Measurements from ENCODE around the gene SENP3.
A peak's percentile ranks its signal among the peaks of the same experiment; 100 is the strongest.
"Not testable (repeated sequence)": the region's sequence is repeated elsewhere in the genome, so short reads cannot be mapped to it uniquely, and the experiment has no call there.

The SENP3 gene

DNA sequence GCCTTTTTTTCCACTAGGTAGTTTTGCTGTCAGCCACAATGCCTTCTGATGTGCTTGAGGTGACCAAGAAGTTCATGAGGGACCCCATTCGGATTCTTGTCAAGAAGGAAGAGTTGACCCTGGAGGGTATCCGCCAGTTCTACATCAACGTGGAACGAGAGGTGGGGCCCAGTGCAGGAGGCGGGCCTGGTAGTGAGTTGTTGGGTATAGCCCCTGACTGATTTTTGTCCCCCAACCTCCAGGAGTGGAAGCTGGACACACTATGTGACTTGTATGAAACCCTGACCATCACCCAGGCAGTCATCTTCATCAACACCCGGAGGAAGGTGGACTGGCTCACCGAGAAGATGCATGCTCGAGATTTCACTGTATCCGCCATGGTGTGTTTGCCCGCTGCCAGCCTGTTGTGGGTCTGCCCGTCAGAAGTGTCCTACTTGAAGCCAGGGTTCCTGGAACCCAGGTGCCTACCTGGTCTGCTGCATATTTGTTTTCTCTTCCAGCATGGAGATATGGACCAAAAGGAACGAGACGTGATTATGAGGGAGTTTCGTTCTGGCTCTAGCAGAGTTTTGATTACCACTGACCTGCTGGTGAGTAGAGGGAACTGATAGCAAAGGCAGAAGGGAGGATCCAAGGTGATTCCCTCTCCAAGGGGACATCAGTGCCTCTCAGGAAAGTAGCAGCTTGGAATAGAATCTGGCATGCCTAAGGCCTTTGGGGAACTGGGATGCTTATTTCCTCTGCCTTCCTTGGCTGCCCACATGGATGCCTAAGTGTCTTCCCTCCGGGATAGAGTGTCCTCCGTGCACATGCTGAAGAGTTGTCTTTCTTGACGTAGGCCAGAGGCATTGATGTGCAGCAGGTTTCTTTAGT, 15.8 kb downstream of the SENP3 start:
- no peak for DNase-seq

DNA sequence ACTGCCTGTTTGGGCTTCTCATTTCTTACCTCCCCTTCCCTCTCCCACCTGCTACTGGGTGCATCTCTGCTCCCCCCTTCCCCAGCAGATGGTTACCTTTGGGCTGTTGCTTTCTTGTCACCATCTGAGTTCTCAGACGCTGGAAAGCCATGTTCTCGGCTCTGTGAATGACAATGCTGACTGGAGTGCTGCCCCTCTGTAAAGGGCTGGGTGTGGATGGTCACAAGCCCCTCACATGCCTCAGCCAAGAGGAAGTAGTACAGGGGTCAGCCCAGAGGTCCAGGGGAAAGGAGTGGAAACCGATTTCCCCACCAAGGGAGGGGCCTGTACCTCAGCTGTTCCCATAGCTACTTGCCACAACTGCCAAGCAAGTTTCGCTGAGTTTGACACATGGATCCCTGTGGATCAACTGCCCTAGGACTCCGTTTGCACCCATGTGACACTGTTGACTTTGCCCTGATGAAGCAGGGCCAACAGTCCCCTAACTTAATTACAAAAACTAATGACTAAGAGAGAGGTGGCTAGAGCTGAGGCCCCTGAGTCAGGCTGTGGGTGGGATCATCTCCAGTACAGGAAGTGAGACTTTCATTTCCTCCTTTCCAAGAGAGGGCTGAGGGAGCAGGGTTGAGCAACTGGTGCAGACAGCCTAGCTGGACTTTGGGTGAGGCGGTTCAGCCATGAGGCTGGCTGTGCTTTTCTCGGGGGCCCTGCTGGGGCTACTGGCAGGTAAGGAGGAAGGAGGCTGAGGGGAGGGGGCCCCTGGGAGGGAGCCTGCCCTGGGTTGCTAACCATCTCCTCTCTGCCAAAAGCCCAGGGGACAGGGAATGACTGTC, 17.5 kb downstream of the SENP3 start, which contains the start of gene CD68:
TSS of gene CD68 (plus strand) at position 638 of the 833 bp plus-strand sequence. CDS start at position 678, 40 bp downstream.
- peak; percentile 96 for DNase-seq

DNA sequence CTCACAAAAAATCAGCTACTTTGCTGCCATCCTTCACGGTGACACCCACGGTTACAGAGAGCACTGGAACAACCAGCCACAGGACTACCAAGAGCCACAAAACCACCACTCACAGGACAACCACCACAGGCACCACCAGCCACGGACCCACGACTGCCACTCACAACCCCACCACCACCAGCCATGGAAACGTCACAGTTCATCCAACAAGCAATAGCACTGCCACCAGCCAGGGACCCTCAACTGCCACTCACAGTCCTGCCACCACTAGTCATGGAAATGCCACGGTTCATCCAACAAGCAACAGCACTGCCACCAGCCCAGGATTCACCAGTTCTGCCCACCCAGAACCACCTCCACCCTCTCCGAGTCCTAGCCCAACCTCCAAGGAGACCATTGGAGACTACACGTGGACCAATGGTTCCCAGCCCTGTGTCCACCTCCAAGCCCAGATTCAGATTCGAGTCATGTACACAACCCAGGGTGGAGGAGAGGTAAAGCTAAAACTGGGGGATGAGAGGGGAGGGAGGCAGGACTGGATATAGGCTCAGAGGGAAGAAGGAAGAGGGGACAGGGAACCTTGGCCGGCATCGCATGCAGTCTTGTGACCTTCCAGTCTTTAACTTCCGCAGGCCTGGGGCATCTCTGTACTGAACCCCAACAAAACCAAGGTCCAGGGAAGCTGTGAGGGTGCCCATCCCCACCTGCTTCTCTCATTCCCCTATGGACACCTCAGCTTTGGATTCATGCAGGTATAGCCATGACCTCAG, 18.3 kb downstream of the SENP3 start:
- DNase-seq, result no peak

DNA sequence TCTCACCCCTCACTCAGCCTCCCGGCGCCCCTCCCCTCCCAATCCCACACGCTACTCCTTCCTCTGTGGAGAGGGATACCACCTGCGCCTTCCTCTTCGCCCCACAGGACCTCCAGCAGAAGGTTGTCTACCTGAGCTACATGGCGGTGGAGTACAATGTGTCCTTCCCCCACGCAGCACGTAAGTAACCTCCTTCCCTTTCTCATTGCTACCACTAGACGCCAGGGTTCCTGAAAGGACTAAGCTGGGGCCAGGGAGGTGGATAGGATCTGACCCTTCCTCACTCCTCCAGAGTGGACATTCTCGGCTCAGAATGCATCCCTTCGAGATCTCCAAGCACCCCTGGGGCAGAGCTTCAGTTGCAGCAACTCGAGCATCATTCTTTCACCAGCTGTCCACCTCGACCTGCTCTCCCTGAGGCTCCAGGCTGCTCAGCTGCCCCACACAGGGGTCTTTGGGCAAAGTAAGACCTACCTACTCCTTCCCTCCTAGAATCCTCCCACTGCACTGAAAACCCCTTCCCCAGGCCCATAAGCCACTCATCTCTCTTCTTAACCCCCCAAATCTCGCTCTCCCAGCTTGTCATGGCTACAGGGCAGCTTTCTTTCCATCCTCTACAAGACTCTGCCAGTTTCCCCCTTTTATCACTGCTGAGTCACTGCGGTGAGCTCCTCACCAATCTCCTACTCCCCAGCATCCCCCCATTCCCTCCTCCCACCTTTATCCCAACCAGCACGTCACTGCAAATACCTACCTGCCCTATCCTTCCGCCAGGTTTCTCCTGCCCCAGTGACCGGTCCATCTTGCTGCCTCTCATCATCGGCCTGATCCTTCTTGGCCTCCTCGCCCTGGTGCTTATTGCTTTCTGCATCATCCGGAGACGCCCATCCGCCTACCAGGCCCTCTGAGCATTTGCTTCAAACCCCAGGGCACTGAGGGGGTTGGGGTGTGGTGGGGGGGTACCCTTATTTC, 19.2 kb downstream of the SENP3 start:
- DNase-seq, result no peak

DNA sequence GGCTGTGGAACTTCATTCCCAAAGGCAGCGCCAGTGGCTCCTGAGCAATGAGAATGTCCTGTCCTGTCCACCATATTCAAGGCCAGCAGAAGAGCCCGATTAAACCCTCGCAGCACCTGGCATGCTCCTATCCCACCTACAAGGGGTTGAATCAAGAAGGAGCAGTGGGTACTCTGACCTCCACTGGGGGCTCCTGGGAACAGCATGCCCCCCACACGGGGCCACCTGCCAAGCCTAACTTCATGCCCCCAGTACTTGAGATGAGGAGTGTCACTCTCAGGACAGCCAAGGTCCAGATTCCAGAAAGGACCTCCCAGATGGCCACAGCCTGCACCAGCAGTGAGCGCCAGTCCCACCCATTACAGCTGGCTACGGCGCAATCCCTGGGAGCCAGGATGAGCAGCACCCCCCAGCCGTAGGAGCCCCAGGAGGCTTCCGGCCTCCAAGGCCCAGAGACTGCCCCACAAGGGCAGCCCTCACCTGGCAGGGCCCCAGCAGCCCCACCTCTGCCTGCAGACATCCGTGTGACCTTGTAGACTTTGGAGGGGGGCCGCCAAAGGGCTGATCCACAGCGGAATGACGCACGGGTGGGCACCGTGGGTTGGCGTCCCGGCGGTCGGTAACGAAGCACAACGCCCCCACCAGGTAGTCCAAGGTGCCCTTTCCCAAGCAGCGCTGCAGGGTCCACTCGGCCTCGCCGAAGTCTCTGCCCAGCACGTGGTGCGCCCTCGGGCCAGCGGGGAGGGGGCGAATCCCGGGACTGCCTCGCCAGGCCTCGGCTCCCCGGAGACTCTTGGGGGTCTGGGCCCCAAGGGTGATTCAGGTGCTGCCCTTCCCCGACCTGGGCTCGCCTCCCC, 20.9 kb downstream of the SENP3 start:
- no peak for DNase-seq

DNA sequence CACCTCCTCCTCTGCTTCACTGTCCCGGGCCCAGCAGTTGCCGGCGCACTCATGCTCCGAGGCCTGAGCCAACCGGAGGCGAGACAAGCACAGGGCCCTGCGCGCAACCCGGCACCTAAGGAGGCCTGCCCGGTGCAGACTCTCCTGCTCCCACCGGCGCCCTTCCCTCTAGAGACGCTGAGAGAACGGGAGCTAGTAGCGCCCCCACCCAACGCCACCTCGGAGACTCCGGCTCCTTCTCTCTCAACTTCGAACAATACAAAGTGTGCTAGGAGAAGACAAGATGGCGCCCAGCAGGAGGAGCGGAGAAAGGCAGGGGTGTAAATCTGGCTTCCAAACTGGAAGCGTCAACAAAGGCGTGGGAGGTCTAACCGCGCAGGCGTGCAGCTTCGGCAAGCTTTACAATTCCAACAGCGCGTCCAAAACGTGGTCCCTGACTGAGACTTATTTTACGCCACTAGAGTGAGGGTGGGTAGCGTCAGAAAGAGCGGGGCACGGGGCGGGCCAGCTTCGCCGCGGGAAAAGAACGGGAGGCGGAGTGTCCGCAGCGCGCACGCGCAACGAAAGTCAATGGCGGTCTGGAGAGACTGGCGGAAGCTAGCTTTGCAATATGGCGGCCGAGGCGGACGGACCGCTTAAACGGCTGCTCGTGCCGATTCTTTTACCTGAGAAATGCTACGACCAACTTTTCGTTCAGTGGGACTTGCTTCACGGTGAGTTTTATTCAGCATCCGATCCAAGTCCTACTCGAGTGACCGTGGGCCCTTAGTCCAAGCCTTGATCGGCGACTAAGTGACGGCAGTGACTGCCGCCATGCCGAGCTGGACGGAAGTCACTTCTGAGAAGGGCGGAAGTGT, 21.8 kb downstream of the SENP3 start, which contains the start of gene MPDU1:
TSS of gene MPDU1 (plus strand) at position 600 of the 857 bp plus-strand sequence. CDS start at position 611, 11 bp downstream.
- DNase-seq, result peak; percentile 50

DNA sequence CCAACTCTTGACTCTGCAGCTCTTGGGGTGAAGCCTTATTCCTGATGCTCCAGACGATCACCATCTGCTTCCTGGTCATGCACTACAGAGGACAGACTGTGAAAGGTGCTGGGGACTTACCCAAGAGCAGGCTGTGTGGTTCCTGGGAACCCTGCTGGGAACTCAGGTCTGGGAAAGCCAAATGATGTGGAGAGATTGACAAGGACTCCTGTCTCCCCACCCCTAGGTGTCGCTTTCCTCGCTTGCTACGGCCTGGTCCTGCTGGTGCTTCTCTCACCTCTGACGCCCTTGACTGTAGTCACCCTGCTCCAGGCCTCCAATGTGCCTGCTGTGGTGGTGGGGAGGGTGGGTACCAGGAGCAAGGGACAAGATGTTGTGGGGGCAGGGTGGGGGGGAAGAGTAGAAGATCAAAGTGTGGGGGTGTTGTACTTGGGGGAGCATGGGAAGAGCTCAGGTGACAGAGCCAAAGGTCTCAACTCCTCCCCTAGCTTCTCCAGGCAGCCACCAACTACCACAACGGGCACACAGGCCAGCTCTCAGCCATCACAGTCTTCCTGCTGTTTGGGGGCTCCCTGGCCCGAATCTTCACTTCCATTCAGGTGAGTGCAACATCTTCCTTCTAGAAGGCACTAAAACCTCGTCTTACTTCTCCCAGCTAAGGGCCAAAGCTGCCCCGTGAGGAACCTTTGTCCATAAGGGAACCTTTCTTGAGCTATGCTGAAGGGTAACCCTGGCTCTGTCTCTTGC, 25.1 kb downstream of the SENP3 start:
- DNase-seq, result no peak

DNA sequence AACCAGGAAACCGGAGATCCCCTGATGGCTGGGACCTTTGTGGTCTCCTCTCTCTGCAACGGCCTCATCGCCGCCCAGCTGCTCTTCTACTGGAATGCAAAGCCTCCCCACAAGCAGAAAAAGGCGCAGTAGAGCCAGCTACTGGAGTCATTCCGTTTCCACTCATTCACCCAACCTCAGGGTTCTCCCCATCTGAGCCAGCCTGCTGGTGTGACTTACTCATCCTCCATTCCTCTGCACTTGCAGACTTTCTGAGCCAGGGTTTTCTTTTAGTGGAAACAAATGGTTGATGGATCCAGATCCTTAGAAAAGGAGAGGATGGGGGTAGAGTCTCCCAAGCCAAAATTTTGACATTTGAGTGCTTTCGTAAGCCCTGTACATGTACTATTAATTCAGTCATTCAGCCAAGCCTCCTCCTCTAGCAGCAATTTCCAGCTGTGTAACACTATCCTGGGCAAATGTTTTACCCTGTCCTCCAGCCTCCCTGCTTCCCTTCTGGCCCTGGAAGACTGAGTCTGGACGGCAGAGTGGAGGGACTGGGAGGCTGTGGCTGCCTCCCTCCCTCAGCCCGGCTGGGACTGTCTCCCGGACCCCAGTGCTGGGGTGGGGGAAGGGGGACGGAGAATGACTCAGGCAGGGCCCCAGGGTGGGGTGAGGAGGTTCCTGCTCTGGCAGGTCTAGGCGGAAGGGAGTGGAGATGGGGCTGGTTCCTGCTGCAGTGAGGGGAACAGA, 25.9 kb downstream of the SENP3 start:
- DNase-seq, result peak; percentile 51

DNA sequence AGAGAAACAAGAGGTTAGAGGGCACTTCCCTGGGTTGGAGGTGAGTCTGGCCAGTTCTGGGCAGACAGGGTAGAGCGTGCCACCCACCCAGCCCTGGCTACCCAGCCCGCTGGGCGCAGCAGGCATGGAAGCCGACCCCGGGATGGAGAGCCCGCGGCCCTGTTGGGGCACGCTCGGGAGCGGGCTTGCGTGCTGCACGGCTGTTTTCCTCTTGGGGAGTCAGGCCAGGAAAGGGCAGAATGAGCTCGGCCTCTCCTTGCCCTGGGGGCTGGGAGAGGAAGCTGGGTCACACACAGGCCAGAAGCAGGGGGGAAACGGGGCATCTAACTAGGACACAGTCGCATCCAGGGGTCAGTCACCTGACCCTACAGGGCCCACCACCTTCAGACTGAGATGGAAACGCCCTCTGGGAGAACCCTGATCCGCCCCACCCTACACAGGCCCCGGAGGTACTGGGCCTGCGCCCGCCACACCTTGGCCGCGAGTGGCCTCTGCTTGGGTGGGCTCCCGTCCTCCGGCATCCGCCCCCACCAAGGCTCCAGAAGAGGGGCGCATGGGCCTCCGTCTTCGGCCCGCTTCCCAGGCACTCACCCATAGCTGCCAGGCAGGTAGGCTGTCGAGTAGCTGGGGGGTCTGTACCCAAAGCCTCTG, 27.0 kb downstream of the SENP3 start:
- no peak for DNase-seq

DNA sequence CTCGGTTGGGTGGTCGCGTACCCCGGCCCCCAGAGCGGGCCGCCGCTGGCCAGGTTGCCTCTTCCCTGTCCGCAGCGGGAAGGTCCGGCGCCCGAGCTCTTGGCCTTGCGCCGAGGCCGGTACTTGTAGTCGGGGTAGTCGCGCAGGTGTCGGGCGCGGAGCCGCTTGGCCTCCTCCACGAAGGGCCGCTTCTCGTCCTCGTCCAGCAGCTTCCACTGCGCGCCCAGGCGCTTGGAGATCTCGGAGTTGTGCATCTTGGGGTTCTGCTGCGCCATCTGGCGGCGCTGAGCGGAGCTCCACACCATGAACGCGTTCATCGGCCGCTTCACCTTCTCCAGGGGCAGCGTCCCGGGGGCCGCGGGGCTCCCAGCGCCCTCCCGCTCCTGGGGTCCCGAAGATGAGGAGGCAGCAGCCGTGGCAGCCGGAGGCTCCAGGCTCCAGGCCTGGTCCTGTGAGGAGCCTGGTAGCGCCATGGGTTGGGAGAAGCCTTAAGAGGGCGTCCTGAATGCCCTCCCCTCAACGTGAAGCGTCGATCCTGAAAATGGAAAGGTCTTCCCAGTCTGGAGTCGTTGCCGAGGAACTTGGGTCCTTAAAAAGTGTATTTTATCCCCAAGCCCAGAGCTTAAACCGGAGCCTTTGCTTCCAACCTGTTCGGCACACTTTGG, 27.6 kb downstream of the SENP3 start:
- DNase-seq, result no peak

DNA sequence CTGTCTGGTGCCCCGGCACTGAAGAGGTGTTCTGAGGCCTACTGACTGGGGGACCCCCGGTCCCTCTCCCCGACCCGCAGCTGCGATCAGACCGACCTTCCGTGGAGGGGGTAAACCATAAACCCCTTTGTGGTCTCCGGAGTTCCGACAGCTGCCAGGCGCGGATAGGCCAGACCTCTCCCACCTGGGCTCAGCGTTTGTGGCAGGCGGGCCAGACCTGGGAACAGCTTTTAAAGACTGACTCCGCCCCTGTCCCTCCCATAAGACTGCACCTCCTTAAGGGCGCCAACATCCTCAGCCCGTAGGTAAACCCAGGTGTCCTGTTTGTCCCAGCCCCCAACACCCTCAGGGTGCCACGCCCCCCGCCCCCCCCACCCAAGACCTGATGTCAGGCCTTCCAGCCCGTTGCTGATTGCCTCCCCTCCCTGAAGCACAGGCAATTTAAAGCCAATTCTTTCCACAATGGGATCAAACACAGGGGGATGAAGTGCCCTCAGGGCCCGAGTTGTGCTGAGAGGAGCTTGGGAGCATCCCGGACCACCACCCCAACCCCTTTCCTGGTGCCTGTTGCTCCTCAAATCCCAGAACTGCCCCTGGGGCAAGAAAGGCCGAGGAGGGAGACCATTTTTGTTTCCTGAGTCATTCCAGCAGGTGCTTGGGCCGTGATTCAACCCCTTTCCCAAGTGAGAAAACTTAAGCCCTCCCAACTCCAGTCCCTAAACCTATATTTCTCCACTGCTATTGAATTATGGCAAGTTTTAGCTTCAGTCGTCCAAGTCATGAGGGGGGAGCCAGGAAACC, 28.4 kb downstream of the SENP3 start, which contains the start of gene SOX15:
TSS of gene SOX15 (minus strand) at position 204 of the 801 bp plus-strand sequence. CDS start 418 bp downstream, outside the sequence.
- DNase-seq, result no peak

DNA sequence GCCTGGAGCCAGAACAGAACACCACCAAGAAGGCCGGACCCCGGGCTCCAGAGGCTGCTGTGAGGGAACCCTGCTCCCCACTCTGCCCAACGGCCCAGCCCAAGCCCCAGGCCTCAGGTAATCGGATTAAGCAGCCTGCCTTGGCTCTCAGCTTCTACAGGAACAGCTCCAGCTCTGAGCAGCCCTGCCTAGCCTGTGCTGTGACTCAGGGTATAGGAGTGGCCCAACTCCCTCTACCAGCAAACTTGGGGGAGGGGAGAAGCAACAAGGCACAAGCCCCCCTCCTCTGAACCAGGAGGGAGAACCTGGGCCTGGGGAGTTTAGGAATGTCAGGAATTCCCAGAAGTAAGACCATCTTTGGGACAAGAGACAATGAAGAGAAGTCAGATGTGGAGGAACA, 29.0 kb downstream of the SENP3 start:
- DNase-seq, result no peak

DNA sequence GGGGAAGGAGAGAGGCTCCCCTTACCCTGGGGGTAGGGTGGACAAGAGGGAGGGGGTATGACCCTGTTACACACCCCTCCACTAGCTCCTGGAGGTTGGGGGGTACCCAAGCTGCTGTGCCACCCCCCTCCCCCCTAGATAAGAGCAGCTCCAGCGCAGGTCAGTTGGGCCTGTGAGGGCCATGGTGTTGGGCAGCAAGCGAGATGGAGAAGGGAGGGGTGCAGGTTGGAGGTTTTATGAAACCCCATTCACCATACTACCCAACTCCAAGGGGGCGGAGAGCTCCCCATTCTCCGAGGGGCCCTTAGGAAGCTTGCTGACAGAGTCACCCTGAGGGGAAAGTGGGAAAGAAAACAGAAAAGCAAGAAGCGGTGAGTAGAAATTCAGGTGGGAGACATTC, 29.9 kb downstream of the SENP3 start:
- no peak for DNase-seq

DNA sequence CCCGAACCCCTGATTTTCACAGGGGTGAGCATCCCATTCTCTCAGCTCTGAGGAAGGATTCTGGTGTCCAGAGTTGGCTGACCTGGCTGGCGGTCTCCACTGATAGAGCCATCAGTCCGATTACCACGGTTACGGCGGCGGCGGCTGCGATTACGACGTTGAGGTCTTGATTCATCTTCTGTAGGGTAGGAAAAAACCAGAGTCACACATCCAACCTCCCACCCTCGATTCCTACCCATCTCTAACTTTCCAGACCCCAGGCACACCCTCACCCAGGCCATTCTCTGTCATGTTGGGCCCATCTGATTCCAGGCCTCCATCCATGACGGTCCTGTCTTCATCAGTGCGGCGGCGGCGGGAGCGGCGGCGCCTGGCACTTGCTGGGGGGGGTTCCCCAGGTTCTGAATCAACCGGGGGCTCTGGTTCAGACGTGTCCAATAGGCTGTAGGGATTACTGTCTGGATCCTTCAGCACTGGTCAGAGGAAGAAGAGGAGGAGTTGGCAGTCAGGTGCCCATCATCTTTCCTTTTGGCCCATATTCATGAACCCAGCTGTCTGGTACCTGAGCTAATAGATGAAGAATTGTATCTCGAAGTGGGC, 30.8 kb downstream of the SENP3 start:
- no peak for DNase-seq

DNA sequence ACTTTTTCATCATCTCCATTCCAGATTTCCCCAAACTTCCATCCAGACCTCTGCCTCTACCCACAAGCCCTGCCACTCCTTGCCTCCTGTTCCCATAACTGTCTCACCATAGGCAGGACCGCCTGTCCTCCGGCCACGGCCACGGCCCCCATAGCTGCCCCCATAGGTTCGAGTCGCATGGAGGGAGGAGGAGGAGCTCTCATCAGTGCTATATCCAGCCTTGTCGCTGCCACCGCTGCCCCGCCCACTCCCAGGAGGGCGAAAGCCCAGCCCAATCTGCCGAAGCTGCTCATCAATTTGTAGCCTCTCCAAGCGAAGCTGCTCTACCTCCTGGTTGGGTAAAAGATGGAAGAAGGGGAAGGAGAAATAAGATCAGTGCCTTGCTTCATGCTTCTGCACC, 31.6 kb downstream of the SENP3 start:
- no peak for DNase-seq

DNA sequence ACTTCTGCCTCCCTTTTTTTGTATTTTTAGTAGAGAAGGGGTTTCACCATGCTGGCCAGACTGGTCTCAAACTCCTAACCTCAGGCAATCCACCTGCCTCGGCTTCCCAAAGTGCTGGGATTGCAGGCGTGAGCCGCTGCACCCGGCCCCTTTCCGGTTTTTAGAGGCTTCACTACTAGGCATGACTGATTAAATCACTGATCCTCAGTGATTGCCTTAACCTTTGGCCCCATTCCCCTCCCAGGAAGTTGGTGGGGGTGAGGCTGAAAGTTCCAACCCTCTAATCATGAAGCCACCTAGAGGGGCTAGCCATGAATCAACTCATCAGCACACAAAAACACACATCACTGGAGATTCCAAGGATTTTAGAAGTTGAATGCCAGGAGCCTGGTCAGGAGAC, 35.8 kb downstream of the SENP3 start:
- DNase-seq, result not testable (repeated sequence)

Measured in SIG-M5 (cell line).